ENCODE measurements around the gene SCN3B. TPM values are rescaled to one million over a fixed set of nuclear protein-coding genes. Genes with fewer than 3 reads are reported as not detected.

The SCN3B gene, protein sequence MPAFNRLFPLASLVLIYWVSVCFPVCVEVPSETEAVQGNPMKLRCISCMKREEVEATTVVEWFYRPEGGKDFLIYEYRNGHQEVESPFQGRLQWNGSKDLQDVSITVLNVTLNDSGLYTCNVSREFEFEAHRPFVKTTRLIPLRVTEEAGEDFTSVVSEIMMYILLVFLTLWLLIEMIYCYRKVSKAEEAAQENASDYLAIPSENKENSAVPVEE
- total RNA-seq (2014; rRNA removed; shearing (Covaris generic)) (not detected in 2 replicates), total RNA-seq (2022) (not detected in 2 replicates), Bru-seq, nascent RNA (percentile 8 among the genes with signal in this experiment), BruChase-seq, experiment 1, labeled RNA remaining after a 6-hour chase (not detected), BruChase-seq, experiment 2, labeled RNA remaining after a 2-hour chase (percentile 10 among the genes with signal in this experiment)
- long read RNA-seq, result 0 reads

DNA sequence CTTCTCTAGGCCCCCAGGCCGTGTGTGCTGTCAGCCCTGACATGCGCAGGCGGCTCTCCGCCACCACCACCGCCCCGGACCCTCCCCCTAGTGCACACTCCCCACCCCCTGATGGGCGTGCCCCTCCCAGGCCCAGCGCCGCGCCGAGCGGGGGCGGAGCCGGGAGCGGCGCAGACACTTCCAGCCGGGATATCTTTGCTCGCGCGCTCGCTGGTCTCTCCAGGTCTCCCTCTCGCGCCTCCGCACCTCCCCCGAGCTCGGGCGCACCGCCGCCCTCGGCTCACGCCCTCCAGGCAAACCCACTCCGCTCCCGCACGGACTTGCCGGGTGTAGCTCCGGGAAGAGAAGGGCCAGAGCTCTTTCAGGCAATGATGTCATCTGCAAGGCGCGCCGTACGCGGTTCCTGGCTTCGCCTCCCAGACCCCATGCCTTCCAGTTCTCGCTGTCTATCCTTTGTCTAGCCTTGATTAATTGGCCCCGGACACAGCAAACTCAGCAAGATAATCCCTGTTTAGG, at the start of gene SCN3B:
Gene SCN3B (minus strand): TSS at position 59 of the 516 bp plus-strand sequence. CDS start 823 bp downstream, outside the sequence.
- ChIA-PET POLR2A (no interaction called here), CTCF (ENCODE audit: unreplicated experiment) (no interaction called here)
- H3K4me2 ChIP-seq (ENCODE audit: low read length), result no peak within 1 kb of the TSS
- H2AFZ ChIP-seq (ENCODE audit: low read length), result no peak within 1 kb of the TSS
- DNase-seq (ENCODE audit: low spot score), result no peak
- no TSS peak for BruUV-seq (replicated peaks)
- no peaks in the 10 kb centered on the region for H3K9me2 ChIP-seq (ENCODE audit: insufficient read depth, low read length)
- H3K4me1 ChIP-seq (ENCODE audit: insufficient read depth, low read length, poor library complexity, severe bottlenecking), result peaks cover 3% of the 10 kb centered on the region
- TF ChIP-seq EZH2phosphoT487 (IDR thresholded peaks at IDR 0.05; ENCODE audit: borderline replicate concordance, low read depth, low read length), result no peak
- TF ChIP-seq, protein P1, sequence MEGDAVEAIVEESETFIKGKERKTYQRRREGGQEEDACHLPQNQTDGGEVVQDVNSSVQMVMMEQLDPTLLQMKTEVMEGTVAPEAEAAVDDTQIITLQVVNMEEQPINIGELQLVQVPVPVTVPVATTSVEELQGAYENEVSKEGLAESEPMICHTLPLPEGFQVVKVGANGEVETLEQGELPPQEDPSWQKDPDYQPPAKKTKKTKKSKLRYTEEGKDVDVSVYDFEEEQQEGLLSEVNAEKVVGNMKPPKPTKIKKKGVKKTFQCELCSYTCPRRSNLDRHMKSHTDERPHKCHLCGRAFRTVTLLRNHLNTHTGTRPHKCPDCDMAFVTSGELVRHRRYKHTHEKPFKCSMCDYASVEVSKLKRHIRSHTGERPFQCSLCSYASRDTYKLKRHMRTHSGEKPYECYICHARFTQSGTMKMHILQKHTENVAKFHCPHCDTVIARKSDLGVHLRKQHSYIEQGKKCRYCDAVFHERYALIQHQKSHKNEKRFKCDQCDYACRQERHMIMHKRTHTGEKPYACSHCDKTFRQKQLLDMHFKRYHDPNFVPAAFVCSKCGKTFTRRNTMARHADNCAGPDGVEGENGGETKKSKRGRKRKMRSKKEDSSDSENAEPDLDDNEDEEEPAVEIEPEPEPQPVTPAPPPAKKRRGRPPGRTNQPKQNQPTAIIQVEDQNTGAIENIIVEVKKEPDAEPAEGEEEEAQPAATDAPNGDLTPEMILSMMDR (conservative IDR thresholded peaks at IDR 0.05; ENCODE audit: low read length), result no peak
- H4K20me1 ChIP-seq (ENCODE audit: insufficient read depth, low read length), result no peaks in the 10 kb centered on the region
- no peaks in the 10 kb centered on the region for H3K79me2 ChIP-seq (ENCODE audit: insufficient read depth, low read depth, low read length)
- intact Hi-C loops (cut with micrococcal nuclease; ENCODE audit: unreplicated experiment), result no loop called here
- no peak within 1 kb of the TSS for H3K27ac ChIP-seq (ENCODE audit: low read depth, low read length, poor library complexity, severe bottlenecking)
- H3K36me3 ChIP-seq (ENCODE audit: insufficient read depth, low read length), result no peaks in the 10 kb centered on the region
- peaks cover 4% of the 10 kb centered on the region; the same call in 1 of the 2 replicates for H3K9me3 ChIP-seq (ENCODE audit: low read length)
- no peak within 1 kb of the TSS for H3K4me3 ChIP-seq (ENCODE audit: low read depth, low read length, poor library complexity, severe bottlenecking)

DNA sequence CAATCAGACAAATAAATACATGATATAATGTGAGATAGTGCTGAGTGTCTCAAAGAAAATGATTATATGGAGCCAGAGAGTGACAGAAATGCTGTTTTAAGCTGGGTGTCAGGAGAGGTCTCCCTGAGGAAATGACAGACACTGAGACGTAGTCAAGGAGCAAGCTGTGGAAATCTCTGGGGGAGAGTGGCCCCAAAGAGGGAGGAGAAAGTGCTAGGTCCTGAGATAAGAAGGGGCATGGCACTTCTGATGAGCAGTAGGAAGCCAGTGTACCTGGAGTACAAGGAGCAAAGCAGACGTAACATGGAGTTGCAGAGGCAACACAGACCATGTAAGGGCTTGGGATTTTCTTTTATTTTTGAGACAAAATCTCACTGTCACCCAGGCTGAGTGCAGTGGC, 48.3 kb upstream of the SCN3B start:
- DNase-seq (ENCODE audit: low spot score), result no peak
- no peaks in the 10 kb centered on the region for H4K20me1 ChIP-seq (ENCODE audit: insufficient read depth, low read length)
- no peak overlapping the region for H3K4me3 ChIP-seq (ENCODE audit: low read depth, low read length, poor library complexity, severe bottlenecking)
- H3K79me2 ChIP-seq (ENCODE audit: insufficient read depth, low read depth, low read length), result no peaks in the 10 kb centered on the region
- no peaks in the 10 kb centered on the region for H3K9me3 ChIP-seq (ENCODE audit: low read length)
- ChIA-PET POLR2A (no interaction called here), CTCF (ENCODE audit: unreplicated experiment) (no interaction called here)
- no peak overlapping the region for H2AFZ ChIP-seq (ENCODE audit: low read length)
- H3K4me2 ChIP-seq (ENCODE audit: low read length), result no peak overlapping the region
- no TSS peak for BruUV-seq (replicated peaks)
- intact Hi-C loops (cut with micrococcal nuclease; ENCODE audit: unreplicated experiment), result no loop called here
- H3K9me2 ChIP-seq (ENCODE audit: insufficient read depth, low read length), result no peaks in the 10 kb centered on the region
- TF ChIP-seq EZH2phosphoT487 (IDR thresholded peaks at IDR 0.05; ENCODE audit: borderline replicate concordance, low read depth, low read length), result no peak
- TF ChIP-seq, protein P1 (conservative IDR thresholded peaks at IDR 0.05; ENCODE audit: low read length), result no peak
- no peak overlapping the region for H3K27ac ChIP-seq (ENCODE audit: low read depth, low read length, poor library complexity, severe bottlenecking)
- no peaks in the 10 kb centered on the region for H3K4me1 ChIP-seq (ENCODE audit: insufficient read depth, low read length, poor library complexity, severe bottlenecking)
- no peaks in the 10 kb centered on the region for H3K36me3 ChIP-seq (ENCODE audit: insufficient read depth, low read length)

DNA sequence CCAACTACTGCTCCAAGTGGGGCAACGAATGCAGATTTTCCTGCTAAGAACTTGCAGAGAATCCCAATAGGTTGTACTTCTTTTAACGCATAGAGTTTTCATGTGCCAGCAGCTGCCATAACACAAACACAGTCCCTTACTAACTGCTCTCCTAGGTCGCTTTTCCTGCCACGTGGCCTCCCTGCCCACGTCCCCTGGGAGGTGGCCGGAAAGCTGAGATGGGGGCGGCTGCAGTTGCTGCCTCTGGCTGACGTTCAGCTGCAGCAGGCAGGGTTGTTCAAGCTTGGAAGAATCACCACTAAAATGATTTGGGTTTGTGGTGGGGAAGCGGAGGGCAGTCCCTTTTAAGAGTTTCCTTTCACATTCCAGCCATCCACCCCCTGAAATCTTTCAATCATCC, 47.7 kb upstream of the SCN3B start:
- POLR2A ChIA-PET, result no interaction called here
- Histone ChIP-seq H3K4me2 (ENCODE audit: low read length) (no peak overlapping the region), H3K27ac (ENCODE audit: low read depth, low read length, poor library complexity, severe bottlenecking) (no peak overlapping the region), H3K9me3 (ENCODE audit: low read length) (no peaks in the 10 kb centered on the region), H3K4me1 (ENCODE audit: insufficient read depth, low read length, poor library complexity, severe bottlenecking) (no peaks in the 10 kb centered on the region), H2AFZ (ENCODE audit: low read length) (no peak overlapping the region), H4K20me1 (ENCODE audit: insufficient read depth, low read length) (no peaks in the 10 kb centered on the region), H3K36me3 (ENCODE audit: insufficient read depth, low read length) (no peaks in the 10 kb centered on the region), H3K4me3 (ENCODE audit: low read depth, low read length, poor library complexity, severe bottlenecking) (no peak overlapping the region), H3K9me2 (ENCODE audit: insufficient read depth, low read length) (no peaks in the 10 kb centered on the region), H3K79me2 (ENCODE audit: insufficient read depth, low read depth, low read length) (no peaks in the 10 kb centered on the region)
- TF ChIP-seq EZH2phosphoT487 (IDR thresholded peaks at IDR 0.05; ENCODE audit: borderline replicate concordance, low read depth, low read length), result no peak
- TF ChIP-seq, protein P1 (conservative IDR thresholded peaks at IDR 0.05; ENCODE audit: low read length), result no peak
- CTCF ChIA-PET (ENCODE audit: unreplicated experiment), result no interaction called here
- intact Hi-C loops (cut with micrococcal nuclease; ENCODE audit: unreplicated experiment), result no loop called here
- BruUV-seq (replicated peaks), result no TSS peak
- DNase-seq (ENCODE audit: low spot score), result no peak

All from OCI-LY7 (cell line).